CD4-positive, CD25-positive, alpha-beta regulatory T cell (primary cell): ENCODE data around the gene LRFN3. TPM values are rescaled to one million over a fixed set of nuclear protein-coding genes. Genes with fewer than 3 reads are reported as not detected.
"Not testable (repeated sequence)": the region's sequence is repeated elsewhere in the genome, so short reads cannot be mapped to it uniquely, and the experiment has no call there.

Experiments used
- ATAC-seq, 2 donors: fragments of 150-1000 bp; cut with Tn5 transposase; one replicate each; pipeline ENCODE4 v1.10.0; 2021; ENCODE audit warnings: low read depth in 2 of 2, moderate number of reproducible peaks in 2 of 2, moderate library complexity in 1 of 2
- DNase-seq, 3 donors: peaks; one replicate each; pipeline versions ENCODE4 v3.0.0 to v3.0.0-alpha.2; 2012 to 2022; ENCODE audit warnings: mixed read lengths in 1 of 3
- H3K27ac ChIP-seq: one replicate; pipeline ENCODE4 v1.7.0; 2013; ENCODE audit warnings: mild to moderate bottlenecking, low read length; ENCODE audit not compliant: insufficient read depth, poor library complexity, severe bottlenecking
- H3K27me3 ChIP-seq: one replicate; pipeline ENCODE4 v1.7.0; 2013; ENCODE audit warnings: low read length; ENCODE audit not compliant: control insufficient read depth, insufficient read depth
- H3K36me3 ChIP-seq: one replicate; pipeline ENCODE4 v1.7.0; 2013; ENCODE audit warnings: mild to moderate bottlenecking, low read length, moderate library complexity; ENCODE audit not compliant: control insufficient read depth, insufficient read depth
- H3K4me1 ChIP-seq: 2 replicates; pipeline ENCODE4 v1.7.0; 2013; ENCODE audit warnings: mild to moderate bottlenecking, low read length; ENCODE audit not compliant: insufficient read depth, control insufficient read depth, poor library complexity, severe bottlenecking
- H3K4me3 ChIP-seq: one replicate; pipeline ENCODE4 v1.7.0; 2013; ENCODE audit warnings: low read depth, mild to moderate bottlenecking, low read length, moderate library complexity
- H3K9me3 ChIP-seq, 2 experiments: 1 replicate in 1 of 2; 2 replicates in 1 of 2; pipeline ENCODE4 v1.7.0; 2013; ENCODE audit warnings: low read length in 2 of 2, mild to moderate bottlenecking in 1 of 2, moderate library complexity in 1 of 2; ENCODE audit not compliant: control insufficient read depth in 2 of 2
- H3K27ac Mint-ChIP-seq, 3 donors: one replicate each; pipeline ENCODE4 v1.8.0; 2020 to 2022; ENCODE audit warnings: mild to moderate bottlenecking in 3 of 3, mixed read lengths in 3 of 3, moderate library complexity in 2 of 3
- H3K27me3 Mint-ChIP-seq: one replicate; pipeline ENCODE4 v1.8.0; 2022; ENCODE audit warnings: mild to moderate bottlenecking, mixed read lengths
- H3K36me3 Mint-ChIP-seq: one replicate; pipeline ENCODE4 v1.8.0; 2020; ENCODE audit warnings: mixed read lengths
- H3K4me1 Mint-ChIP-seq, 4 donors: one replicate each; pipeline ENCODE4 v1.8.0; 2020 to 2022; ENCODE audit warnings: mixed read lengths in 4 of 4, mild to moderate bottlenecking in 1 of 4
- H3K4me3 Mint-ChIP-seq, 4 donors: one replicate each; pipeline ENCODE4 v1.8.0; 2020 to 2022; ENCODE audit warnings: mild to moderate bottlenecking in 4 of 4, mixed read lengths in 4 of 4, moderate library complexity in 3 of 4
- H3K9me3 Mint-ChIP-seq, 7 donors: one replicate each; pipeline ENCODE4 v1.8.0; 2020 to 2022; ENCODE audit warnings: mixed read lengths in 7 of 7, mild to moderate bottlenecking in 3 of 7, moderate library complexity in 2 of 7
- polyA plus RNA-seq, 4 donors: library from polyadenylated mRNA; unstranded; fragments of 300-500 nt; fragmentation: Illumina TruSeq; gene quantifications; one replicate each; pipeline ENCODE4 v1.2.3, GENCODE V29; 2021
- total RNA-seq: library from RNA; stranded (reverse); gene quantifications from one replicate; pipeline ENCODE4 v1.2.3, GENCODE V29; 2022

Gene LRFN3
- total and polyA plus RNA-seq, 5 donors from 2014 or later: 0.63 to 7.7 (median 0.94) TPM

DNA sequence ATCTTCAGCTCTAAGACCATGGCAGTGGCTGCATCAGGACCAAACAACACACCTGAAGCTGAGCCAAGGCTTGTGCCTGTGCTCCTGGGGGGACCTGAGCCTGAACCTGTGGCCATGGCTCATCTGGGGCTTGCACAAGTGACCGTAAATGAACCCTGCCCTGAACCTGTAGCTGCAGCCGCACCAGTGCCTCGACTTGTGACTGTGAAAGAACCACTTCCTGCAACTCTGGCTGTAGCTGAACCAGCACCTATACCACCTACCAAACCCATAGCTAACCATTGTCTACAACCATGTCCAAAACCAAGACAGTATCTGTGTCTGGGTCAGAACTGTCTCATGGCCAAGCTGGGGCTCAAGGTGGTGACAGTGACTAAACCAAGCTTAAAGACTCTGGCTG lies 30.6 kb downstream of the LRFN3 start:
- Histone ChIP-seq H3K27me3 (no peaks in the 10 kb centered on the region), H3K27ac (no peak overlapping the region), H3K36me3 (no peaks in the 10 kb centered on the region), H3K4me3 (no peak overlapping the region), H3K4me1 (no peaks in the 10 kb centered on the region), H3K9me3 (no peaks in the 10 kb centered on the region)
- no peak for DNase-seq
- Mint-ChIP-seq H3K9me3 (no peaks in the 10 kb centered on the region), H3K27ac (no peak overlapping the region), H3K36me3 (no peaks in the 10 kb centered on the region), H3K27me3 (peaks cover 12% of the 10 kb centered on the region), H3K4me1 (peaks cover 0 to 5% (median 2%) of the 10 kb centered on the region in 4 donors), H3K4me3 (no peak overlapping the region)
- ATAC-seq: no peak

DNA sequence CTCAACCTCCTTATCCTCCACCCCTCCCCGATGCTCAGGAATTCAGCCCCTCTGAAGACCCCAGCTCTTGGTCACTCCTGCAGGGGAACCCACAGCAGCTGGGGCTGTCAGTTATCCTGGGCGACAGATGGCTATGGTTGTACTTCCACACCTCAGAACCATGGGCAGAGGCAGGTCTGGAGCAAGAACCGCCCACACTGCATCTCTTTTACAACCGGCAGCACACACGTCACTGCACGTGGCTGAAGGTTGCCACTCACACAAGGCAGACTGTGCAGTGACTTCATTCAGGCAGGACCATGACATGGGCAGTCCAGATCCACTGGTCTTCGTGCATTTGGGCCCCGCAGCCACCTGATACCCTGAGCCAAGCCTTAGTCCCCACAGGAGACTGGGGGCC lies 37.3 kb downstream of the LRFN3 start:
- no peaks in the 10 kb centered on the region for H3K27me3 ChIP-seq
- Mint-ChIP-seq H3K4me1 (peaks cover 0 to 5% (median under 1%) of the 10 kb centered on the region in 4 donors), H3K27me3 (no peaks in the 10 kb centered on the region), H3K36me3 (no peaks in the 10 kb centered on the region), H3K27ac (no peak overlapping the region), H3K9me3 (peaks cover 0 to 3% (median 0%) of the 10 kb centered on the region in 7 donors), H3K4me3 (no peak overlapping the region)
- DNase-seq (no peak), ATAC-seq (no peak)
- no peak overlapping the region for H3K27ac ChIP-seq
- H3K4me1 ChIP-seq: no peaks in the 10 kb centered on the region
- H3K9me3 ChIP-seq: no peaks in the 10 kb centered on the region
- no peaks in the 10 kb centered on the region for H3K36me3 ChIP-seq
- H3K4me3 ChIP-seq: no peak overlapping the region

DNA sequence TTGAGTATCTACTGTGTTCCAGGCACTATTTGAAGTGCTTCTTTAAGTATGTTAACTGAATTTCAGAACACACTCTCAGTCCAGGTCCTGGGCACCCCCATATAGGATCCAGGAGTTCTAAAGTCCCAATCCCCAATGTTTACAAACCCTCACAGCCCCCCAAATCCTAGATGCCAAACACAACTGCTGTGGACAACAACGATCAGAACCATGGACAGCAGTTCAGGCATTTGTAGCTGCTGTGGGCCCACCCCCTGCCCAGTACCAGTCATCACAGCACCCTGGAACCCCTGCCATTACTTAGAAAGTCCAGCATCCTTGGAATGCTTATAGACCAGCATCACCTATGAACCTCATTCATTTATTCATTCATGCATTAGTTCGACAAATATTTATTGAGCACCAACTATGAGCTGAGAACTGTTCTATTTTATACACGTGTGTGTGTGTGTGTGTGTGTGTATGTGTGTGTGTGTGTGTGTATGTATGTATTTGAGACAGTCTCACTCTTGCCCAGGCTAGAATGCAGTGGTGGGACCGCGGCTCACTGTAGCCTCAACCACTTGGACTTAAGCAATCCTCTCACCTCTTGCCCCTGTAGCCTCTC lies 39.5 kb downstream of the LRFN3 start:
- Mint-ChIP-seq H3K27ac (peak overlapping the region in 1 of 3 donors; percentile 43), H3K4me3 (no peak overlapping the region), H3K27me3 (peaks cover 4% of the 10 kb centered on the region), H3K4me1 (no peaks in the 10 kb centered on the region), H3K36me3 (no peaks in the 10 kb centered on the region), H3K9me3 (peaks cover 0 to 3% (median 0%) of the 10 kb centered on the region in 7 donors)
- Histone ChIP-seq H3K27ac (no peak overlapping the region), H3K4me1 (no peaks in the 10 kb centered on the region), H3K27me3 (no peaks in the 10 kb centered on the region), H3K9me3 (no peaks in the 10 kb centered on the region), H3K4me3 (no peak overlapping the region), H3K36me3 (no peaks in the 10 kb centered on the region)
- DNase-seq (peak in 1 of 3 donors; percentile 18), ATAC-seq (no peak)

DNA sequence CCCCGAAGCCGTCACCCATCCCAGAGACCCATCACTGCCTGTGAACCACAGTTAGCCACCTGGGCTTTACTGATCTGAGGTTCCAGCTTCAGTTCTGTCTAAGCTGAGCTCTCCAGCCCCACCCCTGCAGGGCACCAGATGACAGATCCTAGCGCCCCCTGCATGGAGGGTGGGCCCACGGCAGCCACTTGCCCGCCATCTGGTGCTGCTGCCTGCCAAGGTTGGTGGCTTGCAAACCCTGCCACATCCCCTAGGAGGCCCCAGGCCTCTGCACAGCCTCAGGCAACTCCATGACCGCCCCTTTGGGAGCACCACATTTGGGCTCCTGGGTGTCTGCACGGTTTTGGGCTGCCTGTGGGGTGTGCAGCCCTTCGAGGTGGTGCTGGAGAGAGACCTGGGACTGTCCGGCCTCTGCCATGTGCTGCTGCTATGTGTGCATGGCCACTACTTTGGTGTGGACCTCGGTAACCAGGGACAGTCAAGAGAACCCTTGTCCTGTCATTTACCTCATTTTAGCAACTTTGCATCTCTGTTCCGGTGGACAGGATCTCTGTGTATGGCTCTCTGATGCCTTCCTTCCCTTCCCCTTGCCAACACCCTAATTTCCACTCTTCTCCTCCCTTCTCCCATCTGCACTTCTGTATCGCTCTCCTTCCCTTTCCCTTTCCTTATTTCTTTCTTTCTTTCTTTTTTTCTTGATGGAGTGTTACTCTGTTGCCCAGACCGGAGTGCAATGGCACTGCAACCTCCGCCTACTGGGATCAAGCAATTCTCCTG lies 41.5 kb downstream of the LRFN3 start:
- no peaks in the 10 kb centered on the region for H3K9me3 ChIP-seq
- no peaks in the 10 kb centered on the region for H3K4me1 ChIP-seq
- H3K36me3 ChIP-seq: no peaks in the 10 kb centered on the region
- ATAC-seq (peak; percentile 35 to 47), DNase-seq (peak in 1 of 3 donors; percentile 38)
- no peak overlapping the region for H3K27ac Mint-ChIP-seq
- no peaks in the 10 kb centered on the region for H3K27me3 ChIP-seq
- H3K4me1 Mint-ChIP-seq: no peaks in the 10 kb centered on the region
- no peak overlapping the region for H3K27ac ChIP-seq
- H3K9me3 Mint-ChIP-seq: peaks cover 0 to 2% (median 0%) of the 10 kb centered on the region in 7 donors
- H3K27me3 Mint-ChIP-seq: peaks cover 12% of the 10 kb centered on the region
- H3K4me3 ChIP-seq: no peak overlapping the region
- no peaks in the 10 kb centered on the region for H3K36me3 Mint-ChIP-seq
- H3K4me3 Mint-ChIP-seq: no peak overlapping the region

DNA sequence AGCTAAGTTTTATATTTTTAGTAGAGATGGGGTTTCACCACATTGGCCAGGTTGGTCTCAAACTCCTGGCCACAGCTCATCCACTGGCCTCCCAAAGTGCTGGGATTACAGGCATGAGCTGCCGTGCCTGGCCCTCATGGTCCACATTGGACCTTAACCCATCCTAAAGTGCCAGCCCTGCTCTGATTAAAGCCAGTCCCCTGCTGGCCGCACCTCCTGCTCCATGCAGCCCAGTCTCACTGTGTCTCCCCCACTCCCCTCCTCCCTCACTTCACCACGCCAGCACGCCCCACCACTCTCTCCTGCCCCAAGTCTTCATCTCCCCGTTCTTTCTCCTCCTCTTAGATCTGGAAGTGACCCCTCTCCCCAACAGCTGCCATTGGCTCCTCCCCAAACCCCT lies 42.1 kb downstream of the LRFN3 start:
- no peaks in the 10 kb centered on the region for H3K4me1 ChIP-seq
- H3K36me3 Mint-ChIP-seq: no peaks in the 10 kb centered on the region
- H3K4me3 ChIP-seq: no peak overlapping the region
- no peak overlapping the region for H3K27ac ChIP-seq
- no peak overlapping the region for H3K4me3 Mint-ChIP-seq
- no peaks in the 10 kb centered on the region for H3K27me3 ChIP-seq
- no peak for ATAC-seq
- H3K9me3 ChIP-seq: no peaks in the 10 kb centered on the region
- H3K36me3 ChIP-seq: no peaks in the 10 kb centered on the region
- H3K9me3 Mint-ChIP-seq: peaks cover 0 to 2% (median 0%) of the 10 kb centered on the region in 7 donors
- H3K27me3 Mint-ChIP-seq: peaks cover 12% of the 10 kb centered on the region
- no peaks in the 10 kb centered on the region for H3K4me1 Mint-ChIP-seq
- H3K27ac Mint-ChIP-seq: no peak overlapping the region
- DNase-seq: no peak

DNA sequence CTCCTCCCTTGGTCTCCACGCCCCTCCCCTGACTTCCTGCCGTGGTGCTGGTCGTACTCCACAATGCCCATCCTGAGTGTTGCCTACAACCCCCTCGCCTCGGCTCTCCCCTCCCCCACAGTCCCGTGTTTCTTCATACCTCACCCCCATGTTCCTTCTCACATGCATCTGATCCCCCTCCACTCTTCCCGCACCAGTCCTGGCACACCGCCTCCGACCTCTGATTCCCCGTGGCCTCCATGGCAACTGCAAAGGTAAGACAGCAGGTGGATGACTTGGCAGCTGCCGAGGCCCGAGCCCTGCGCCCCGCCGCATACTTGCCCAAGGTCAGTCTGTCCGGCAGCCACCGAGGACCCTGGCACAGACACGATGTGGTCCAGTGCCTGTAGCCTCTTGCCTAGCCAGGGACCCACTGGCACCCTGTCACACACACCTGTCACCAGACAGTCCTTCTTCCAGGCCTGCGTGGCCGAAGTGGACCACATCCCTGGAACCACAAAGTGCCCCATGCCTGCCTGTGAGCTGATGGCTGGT lies 42.7 kb downstream of the LRFN3 start:
- Mint-ChIP-seq H3K9me3 (peaks cover 0 to 2% (median 0%) of the 10 kb centered on the region in 7 donors), H3K27ac (no peak overlapping the region), H3K27me3 (peaks cover 18% of the 10 kb centered on the region), H3K4me1 (no peaks in the 10 kb centered on the region), H3K4me3 (no peak overlapping the region), H3K36me3 (no peaks in the 10 kb centered on the region)
- H3K9me3 ChIP-seq: no peaks in the 10 kb centered on the region
- no peaks in the 10 kb centered on the region for H3K36me3 ChIP-seq
- DNase-seq: no peak
- no peak for ATAC-seq
- no peaks in the 10 kb centered on the region for H3K4me1 ChIP-seq
- H3K4me3 ChIP-seq: no peak overlapping the region
- H3K27ac ChIP-seq: no peak overlapping the region
- H3K27me3 ChIP-seq: no peaks in the 10 kb centered on the region

DNA sequence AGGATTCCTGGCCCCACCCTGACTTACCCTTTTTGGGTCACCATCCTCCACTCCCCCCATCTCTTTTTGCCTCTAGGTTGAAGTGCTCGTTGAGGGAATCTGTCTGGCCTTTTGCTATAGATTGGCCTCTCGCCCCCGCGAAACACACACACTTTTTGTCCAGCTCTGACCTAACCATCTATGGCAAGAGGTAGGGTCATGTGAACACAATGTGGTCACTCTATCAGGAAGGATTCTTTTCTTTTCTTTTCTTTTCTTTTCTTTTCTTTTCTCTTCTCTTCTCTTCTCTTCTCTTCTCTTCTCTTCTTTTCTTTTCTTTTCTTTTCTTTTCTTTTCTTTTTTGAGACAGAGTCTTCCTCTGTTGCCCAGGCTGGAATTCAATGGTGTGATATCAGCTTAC lies 44.8 kb downstream of the LRFN3 start:
- not testable (repeated sequence) for H3K36me3 ChIP-seq, ATAC-seq, H3K4me1 Mint-ChIP-seq, H3K27ac Mint-ChIP-seq, H3K9me3 Mint-ChIP-seq, DNase-seq, H3K36me3 Mint-ChIP-seq, H3K4me1 ChIP-seq, H3K9me3 ChIP-seq, H3K4me3 ChIP-seq, H3K27ac ChIP-seq
- H3K4me3 Mint-ChIP-seq: peak overlapping the region in 1 of 4 donors; percentile 22
- H3K27me3 ChIP-seq: peaks cover 11% of the 10 kb centered on the region
- peaks cover 37% of the 10 kb centered on the region for H3K27me3 Mint-ChIP-seq
